ENCODE measurements around the gene NEDD4L.

- no peak for TF ChIP-seq CTCF (IDR thresholded peaks at IDR 0.05)
- TF ChIP-seq EZH2 (IDR thresholded peaks at IDR 0.05; ENCODE audit: borderline replicate concordance, insufficient read depth, low read depth, low read length, poor library complexity, severe bottlenecking) = no peak
These were observed 81.7 kb downstream of the NEDD4L start for GRCh38 chr18:58125756-58126155.

All from B cell (primary cell).